ENCODE data around the gene ISM2.

ISM2 gene

DNA sequence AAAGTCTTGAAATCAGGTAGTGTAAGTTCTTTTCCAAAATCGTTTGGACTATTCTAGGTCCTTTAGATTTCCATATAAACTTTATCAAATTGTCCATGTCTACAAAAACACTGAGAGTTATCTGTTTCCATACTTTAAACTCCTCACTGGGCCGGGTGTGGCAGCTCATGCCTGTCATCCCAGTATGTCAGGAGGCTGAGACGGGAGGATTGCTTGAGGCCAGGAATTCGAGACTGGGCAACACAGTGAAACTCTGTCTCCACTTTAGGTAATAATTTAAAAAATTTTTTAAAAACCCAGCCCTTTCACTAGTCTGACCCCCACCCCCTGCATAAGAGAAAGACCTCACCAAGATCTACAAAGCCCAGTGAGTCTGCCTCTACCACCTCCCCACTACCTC lies 6.4 kb upstream of the ISM2 start:
- DNase-seq = no peak

DNA sequence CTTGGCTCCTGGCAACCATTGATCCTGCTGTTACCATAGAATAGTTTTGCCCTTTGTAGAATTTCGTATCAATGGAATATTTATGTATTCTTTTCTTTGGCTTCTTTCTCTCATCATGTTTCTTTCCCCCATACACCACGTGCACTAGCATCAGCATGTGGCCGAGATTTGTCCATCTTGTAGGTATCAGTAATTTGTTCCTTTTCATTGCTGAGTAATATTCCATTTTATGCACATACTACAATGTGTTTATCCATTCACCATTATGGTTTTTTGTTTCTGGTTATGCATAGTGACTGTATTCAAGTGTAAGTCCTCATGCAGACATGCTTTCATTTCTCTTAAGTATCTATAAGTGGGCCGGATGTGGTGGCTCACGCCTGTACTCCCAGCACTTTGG lies 4.5 kb upstream of the ISM2 start:
- DNase-seq = no peak

- DNase-seq = no peak
Observed at GRCh38 chr14:77502109-77502782, 3.6 kb upstream of the ISM2 start.

- DNase-seq = peak; percentile 39
Observed at GRCh38 chr14:77498984-77499527, 440 bp upstream of the ISM2 start.

DNA sequence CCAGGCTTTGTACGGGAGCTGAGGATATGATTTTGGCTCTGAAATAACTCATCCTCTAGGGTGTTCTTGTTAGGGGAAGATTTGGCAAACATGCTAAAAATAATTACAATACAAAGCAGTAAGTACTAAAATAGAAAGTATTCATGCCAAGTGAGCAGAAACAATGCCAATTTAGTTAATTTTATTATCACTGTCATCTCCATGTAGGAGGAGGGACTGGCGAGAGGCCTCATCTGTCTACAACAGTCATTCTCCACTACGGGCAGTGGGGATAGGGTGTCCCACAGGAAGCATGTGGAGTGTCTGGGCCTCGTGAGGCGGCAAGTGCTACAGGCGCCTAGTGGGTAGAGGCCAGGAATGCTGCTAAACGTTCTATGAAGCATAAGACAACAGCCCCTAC lies 3.3 kb downstream of the ISM2 start:
- peak; percentile 13 for DNase-seq

DNA sequence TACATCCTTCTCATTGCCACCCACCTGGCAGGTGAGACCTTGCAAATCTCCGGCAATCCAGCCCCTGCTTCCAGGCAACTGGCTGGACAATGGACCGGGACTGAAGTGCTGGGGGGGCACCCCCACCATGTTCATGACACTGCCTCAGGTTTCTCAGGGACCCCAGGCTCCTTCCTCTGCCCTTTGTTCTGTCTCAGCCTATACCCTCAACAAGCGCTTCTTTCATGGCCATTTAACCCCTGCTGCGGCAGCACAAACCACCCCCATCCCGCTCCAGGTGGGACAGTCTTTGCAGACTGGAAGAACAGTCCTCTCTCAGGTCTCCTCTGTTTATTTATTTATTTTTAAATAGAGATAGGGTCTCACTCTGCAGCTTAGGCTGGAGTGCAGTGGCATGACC lies 7.6 kb downstream of the ISM2 start:
- no peak for DNase-seq

DNA sequence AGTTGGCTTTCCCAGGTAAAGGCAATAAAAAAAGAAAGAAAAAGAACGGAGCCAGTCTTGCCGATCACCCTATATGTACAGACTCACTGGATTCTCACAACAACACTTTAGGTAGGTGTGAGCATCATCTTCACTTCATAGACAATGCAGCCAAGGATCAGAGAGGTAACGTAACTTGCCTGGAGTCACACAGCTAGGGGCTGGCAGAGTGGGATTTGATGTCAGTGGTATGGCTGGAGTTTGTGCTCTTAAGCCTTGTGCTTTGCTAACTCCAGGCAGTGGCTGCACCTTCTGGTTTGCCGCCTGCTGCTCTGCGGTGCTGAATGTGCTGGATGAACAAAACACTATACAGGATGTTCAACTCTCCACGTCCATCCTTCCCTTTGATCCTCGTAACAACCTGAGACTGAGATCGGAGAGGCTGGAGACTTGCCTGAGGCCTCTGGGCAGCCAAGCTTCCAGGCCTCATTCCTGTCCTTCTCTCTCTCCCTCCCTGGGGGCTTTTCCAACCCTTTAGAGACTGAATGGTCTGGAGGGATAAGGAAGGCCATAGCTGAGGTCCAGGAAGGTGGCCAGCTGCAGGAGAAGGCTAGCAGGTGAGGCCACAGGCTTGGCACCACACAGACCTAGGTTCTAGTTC lies 8.1 kb downstream of the ISM2 start:
- no peak for DNase-seq

- no peak for DNase-seq
Observed at GRCh38 chr14:77489041-77489440, 9.6 kb downstream of the ISM2 start.

DNA sequence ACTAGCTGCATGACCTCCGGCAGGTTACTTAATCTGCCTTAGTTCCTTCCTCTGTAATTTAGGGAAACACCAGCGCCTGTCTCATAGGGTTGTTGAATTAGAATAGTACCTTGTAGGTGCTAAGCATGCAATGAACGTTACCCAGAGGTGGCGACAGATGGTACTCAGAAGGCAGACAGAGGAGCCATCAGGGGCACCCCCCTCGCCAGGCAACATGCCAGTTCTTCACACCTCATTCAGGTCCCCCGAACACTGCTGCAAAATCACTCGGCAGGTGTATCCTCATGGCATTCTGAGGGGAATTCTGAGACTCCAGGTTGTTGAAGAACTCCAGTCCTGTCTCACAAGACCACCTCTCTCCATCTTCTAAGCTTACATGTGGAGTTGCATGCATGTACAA lies 10.1 kb downstream of the ISM2 start:
- no peak for DNase-seq

GRCh38 chr14:77485901-77486678 lies 12.5 kb downstream of the ISM2 start:
- DNase-seq = no peak

DNA sequence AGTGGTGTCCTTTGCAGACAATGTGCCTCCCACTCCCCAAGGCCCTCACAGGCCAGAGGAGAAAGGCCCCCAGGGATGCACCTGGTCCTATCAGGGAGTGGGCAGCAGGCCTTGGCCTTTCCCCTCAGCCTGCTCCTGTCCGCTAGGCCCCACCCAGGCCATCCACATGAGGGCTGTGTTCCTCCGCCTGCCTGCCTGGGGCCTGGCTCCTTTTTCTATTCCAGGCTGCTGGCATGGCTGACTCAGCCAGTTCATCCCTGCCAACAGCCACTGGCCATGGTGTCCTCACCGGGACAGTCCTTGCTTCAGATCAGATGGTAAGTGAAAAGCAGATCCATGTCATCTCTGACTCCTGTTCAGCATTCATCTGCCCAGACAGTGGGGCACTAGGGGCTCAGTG lies 13.4 kb downstream of the ISM2 start:
- DNase-seq = no peak

DNA sequence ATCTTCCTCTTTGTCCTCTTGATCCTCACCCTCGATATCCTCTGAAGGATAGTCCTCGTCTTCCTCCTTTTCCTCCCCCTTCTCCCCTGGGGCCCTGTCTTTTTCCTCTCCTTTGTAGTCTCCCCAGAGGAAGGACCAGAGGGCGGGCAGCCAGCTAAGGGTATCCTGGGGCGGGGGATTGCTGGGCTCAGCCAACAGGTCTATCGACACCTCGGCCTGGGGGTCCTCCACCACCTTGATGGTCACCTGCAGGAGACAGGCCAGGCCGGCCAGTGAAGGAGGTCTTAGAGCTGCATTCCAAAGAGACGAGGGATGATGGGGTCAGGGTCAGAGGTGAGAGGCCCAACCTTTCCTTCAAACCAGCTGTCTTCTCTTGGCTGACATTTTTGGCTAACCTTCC lies 16.2 kb downstream of the ISM2 start:
- DNase-seq = no peak

DNA sequence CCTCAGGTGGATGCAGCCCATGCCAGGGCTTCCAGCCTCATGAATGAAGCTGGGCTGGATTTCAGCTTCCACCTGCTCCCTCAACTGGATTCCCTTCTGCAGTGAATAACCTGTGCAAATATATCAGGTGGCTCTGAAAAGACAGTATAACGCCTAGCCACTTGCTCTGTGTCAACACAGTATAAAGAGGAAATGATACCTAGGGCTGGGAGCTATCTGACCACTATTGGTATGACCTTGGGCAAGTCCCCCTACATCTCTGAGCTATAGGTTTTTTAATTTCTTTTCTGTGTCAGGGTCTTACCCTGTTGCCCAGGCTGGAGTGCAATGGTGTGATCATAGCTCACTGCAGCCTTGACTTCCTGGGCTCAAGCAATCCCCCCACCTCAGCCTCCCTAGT lies 19.8 kb downstream of the ISM2 start:
- DNase-seq = peak; percentile 39

DNA sequence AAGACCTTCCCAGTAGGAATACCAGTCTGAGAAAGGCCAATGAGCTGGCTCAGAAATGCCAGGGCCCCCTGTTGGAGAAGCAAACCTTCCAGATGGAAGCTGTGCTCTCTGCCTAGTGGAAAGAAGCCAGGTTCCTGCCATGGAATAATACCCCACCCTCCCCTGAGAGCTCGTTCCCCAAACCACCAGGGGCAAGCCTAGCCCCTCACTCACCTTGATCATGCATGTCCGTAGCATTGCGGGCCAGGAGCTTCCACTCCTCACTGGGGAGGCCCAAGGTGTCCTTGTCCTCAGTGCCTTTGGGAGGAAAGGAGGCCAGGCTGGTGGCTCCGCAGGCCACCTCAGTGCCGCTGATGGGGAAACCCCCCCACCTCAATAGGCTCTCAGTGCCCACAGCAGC lies 20.6 kb downstream of the ISM2 start:
- DNase-seq = no peak

- no peak for DNase-seq
Observed at GRCh38 chr14:77475432-77476115, 23.0 kb downstream of the ISM2 start.

GRCh38 chr14:77474479-77475177 lies 24.0 kb downstream of the ISM2 start:
- no peak for DNase-seq

DNA sequence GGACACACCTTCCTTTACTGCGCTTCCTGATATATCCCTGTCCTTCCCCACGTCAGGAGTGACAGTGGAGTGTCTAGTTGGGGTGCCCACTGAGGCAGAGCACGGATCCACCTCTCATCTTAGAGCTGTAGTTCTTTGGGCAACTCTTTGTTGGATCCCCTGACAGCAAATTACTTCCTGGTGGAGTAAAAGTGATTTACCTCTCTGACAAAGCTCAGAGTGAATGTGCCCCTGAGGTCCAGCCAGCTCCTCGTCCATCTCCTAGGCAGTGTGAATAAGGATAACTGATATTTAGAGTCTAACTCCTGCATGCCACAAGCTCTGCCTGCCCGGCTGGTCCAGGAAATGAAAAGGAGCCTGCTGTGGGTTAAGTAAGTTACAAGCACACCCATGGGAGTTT lies 24.7 kb downstream of the ISM2 start:
- DNase-seq = no peak

DNA sequence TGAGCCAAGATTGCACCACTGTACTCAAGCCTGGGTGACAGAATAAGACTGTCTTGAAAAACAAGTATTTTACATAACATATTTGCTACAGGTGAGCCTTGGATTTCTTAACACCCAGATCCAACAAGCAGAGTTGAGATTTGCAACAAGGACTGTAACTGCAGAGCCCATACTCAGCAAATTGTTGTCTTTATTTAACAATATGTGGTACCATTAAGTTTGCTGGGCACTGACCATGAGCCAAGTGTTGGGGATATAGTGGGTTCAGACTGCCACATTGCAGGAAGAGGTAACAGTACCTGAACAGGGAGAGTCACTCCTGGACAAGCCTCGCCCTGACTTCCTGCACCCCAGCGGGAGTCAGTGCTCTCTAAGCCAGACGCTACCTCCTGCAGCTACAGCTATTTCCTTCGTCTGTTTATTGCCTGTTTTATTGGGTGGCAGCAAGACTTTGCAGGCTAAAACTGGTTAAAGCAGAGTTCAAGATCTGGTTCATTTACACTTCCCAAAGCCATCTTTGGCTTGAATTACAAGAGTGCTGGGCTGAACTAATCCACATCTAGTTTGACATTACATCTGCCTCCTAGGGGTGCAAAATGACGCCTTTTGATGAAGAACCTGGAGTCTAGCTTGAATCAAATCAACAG lies 28.3 kb downstream of the ISM2 start:
- no peak for DNase-seq

DNA sequence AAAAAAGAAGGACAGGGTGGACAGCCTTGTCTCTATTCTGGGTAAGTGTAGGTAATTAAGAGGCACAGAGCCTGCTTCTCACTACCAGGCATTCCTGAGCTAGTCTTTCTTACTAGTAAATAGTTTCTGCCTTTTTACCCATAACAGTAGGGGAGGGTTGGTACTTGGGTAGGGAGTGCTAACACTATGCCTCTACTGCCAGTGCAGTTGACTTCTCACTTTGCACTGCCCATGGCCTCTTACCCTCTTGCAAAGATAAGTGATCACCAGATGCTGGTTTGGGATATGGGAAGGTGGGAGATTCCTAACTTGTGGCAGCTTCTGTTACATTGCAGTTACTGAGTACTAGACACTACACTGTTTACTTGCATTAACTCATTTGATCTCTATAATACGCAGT lies 29.1 kb downstream of the ISM2 start:
- no peak for DNase-seq

- no peak for DNase-seq
Observed at GRCh38 chr14:77469067-77469505, 29.5 kb downstream of the ISM2 start.

- DNase-seq = no peak
Observed at GRCh38 chr14:77467801-77468200, 30.8 kb downstream of the ISM2 start.

DNA sequence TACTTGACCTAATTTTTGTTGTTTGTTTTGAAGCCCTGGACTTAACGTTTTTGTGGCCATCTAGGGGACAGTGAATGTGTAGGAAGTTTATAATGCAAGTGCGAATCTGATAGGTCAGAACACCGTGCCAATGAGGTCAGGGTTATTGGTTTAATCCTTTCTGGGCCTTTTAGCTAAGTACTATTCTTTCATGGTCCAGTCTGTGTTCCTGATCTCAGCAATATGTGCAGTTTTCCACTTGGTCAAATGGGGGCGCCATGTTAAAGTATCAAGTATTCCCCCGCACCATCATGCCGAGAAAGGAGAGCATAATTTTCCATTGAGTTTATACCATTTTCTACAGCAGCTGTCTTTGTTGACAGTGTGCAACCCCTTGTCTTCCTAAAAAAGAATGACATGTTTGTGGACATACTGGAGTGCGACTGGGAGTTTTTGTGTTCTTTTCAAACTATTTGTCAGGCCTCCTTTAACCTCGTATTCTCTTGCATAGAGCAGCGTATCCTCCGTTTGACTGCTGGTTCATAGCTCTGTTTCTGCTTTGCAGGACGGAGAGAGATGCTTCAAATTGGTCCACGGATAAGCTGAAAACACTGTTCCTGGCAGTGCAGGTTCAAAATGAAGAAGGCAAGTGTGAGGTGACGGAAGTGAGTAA lies 39.4 kb downstream of the ISM2 start:
- DNase-seq = peak; percentile 69
